ENCODE measurements around the gene LSP1.
"Not testable (repeated sequence)": the region's sequence is repeated elsewhere in the genome, so short reads cannot be mapped to it uniquely, and the experiment has no call there.

Gene LSP1

GRCh38 chr11:1932681-1933080 lies 79.8 kb downstream of the LSP1 start:
- no peak for DNase-seq

DNA sequence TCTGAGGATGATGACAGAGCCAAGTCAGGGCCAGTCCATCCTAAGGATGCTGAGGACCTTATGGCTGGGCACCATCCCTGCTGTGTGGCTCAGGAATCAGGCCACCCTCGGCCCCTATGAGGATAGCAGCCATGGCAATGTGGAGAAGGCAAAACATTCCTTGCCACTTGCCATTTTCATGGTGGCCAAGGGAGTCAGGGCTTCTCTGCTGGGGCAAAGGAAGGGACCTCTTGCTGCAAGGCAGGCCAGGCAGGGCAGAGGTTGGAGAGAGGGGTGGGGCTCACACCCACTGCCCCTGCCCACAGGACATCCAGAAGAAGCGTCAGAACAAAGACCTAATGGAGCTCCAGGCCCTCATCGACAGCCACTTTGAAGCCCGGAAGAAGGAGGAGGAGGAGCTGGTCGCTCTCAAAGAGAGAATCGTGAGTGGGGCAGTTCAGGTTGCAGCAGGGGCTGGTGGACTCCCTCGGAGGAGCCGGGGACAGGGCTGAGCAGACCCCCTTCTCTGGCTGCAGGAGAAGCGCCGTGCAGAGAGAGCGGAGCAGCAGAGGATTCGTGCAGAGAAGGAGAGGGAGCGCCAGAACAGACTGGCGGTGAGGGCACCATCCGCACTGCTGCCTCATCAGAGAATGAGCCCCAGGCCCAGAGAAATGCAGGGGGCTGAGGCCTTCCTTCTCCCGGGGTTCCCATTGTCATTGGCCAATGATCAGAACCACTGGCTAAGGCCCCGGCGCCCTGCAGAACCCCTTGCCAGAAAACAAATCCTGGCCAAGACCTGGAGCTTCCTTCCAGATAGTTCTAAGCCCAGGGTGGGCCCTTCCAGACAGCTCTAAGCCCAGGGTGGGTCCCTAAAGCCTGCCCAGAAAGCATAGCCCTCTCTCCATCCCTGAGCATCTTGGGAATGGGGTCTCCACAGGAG lies 80.8 kb downstream of the LSP1 start:
- no peak for DNase-seq

DNA sequence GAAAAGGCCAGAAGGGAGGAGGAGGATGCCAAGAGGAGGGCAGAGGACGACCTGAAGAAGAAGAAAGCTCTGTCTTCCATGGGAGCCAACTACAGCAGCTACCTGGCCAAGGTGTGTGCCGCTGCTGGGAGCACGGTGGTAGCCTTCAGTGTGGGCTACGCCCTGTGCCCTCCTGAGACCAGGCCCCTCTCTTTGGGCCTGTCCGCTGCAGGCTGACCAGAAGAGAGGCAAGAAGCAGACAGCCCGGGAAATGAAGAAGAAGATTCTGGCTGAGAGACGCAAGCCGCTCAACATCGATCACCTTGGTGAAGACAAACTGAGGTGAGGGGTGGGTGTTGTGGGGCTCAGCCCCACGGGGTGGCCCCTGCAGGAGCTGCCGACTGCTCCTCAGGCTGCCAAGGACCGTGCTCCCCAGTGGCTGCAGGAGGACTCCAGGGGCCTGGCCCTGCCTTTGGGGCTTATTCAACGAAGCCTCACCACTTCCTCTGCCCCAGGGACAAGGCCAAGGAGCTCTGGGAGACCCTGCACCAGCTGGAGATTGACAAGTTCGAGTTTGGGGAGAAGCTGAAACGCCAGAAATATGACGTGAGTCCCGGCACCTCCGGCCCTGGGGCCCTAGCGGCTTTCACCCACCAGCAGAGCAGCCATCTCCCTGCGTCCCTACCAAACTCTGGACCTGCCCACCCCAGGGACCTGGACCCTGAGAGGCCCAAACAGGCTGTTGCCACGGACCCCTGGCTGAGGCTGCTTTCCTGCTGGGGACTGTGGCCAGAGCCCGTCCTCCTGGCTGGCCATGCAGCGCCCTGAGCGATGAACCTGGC lies 81.7 kb downstream of the LSP1 start:
- DNase-seq: no peak

- DNase-seq: no peak
These were observed 82.5 kb downstream of the LSP1 start for GRCh38 chr11:1935156-1936071.

- no peak for DNase-seq
These were observed 83.3 kb downstream of the LSP1 start for GRCh38 chr11:1936072-1936780.

DNA sequence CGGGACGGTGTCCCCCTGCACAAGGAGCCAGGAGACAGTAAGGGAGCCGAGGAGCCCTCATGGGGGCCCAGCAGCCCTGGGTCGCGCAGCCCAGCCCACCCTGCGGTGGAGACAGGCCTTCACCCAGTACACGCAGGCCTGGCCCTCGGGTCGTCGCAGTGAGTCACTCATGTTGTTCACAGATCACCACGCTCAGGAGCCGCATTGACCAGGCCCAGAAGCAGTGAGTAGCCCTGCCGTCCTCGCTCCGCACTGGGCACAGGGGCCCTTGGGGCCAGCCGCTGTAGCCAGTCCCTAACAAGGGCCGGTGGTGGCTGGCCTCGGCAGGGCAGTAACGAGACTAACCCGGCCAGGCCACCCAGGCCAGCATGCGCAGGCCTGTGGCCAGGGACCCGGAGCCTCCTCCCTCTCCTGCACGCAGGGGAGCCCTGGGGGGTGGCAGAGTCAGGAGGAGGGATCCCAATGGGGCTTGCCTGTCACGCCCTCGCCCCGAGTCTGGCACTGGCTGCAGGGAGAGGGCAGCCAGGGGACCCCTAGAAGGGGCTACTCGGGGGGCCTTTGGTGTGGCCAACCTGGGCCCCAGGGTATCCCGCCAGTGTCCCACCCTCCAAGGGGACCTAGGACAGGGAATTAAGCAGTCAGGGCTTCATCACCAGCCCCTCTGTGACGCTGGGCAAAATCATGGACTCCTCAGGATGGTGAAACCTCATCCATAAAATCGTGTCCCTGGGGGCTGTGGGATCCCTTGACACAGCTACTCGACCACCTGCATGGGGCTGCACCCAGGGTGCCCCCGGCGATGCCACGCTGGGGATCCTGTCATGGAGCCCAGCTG lies 84.1 kb downstream of the LSP1 start:
- no peak for DNase-seq

DNA sequence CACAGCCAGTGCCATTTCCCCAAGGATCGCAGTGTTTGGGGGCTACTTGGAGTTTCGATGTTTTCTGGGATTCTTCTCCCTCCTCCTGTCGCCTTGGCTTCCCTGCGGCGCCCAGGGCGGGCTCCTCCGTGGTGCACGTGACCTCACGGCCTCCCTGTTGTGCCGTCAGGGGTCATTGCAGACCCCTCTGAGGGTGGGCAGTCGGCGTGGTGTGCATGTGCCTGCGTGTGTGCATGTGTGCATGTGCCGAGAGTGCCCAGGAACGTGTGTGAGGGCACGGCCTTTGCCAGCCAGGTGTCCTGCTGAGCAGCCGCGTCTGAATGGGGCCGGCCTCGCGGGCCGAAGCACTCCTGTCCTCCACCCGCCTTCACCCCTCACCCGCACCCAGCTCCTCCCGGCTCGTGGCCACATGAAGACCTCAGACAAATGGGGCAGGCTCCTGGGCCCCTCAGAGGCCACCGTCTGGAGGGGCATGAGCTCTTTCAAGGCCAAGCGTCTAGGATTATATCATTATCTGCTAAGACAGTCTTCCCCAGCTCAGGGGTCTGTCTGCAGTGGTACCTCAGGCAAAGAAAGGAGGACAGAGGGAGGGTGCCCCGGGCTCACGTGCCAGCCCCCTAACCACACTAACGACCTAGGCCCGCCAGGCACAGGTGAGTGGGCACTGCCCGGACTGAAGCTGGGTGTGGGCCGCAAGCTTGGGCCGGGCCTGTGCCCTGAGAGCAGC lies 84.9 kb downstream of the LSP1 start:
- DNase-seq: no peak

GRCh38 chr11:1938343-1939005 lies 85.6 kb downstream of the LSP1 start:
- no peak for DNase-seq

- DNase-seq: no peak
These were observed 86.2 kb downstream of the LSP1 start for GRCh38 chr11:1939006-1939625.

- not testable (repeated sequence) for DNase-seq
These were observed 86.9 kb downstream of the LSP1 start for GRCh38 chr11:1939788-1940187.
